Measurements from ENCODE around the gene XYLT1. TPM values are rescaled to one million over a fixed set of nuclear protein-coding genes. Genes with fewer than 3 reads are reported as not detected.
A peak's percentile ranks its signal among the peaks of the same experiment; 100 is the strongest.

The XYLT1 gene
- total and polyA plus RNA-seq, 10 of the 15 experiments (the other 5 are each of a cell fraction or from before 2014, with no cell fraction given): 0.88 to 14.8 (median 5.8) TPM

DNA sequence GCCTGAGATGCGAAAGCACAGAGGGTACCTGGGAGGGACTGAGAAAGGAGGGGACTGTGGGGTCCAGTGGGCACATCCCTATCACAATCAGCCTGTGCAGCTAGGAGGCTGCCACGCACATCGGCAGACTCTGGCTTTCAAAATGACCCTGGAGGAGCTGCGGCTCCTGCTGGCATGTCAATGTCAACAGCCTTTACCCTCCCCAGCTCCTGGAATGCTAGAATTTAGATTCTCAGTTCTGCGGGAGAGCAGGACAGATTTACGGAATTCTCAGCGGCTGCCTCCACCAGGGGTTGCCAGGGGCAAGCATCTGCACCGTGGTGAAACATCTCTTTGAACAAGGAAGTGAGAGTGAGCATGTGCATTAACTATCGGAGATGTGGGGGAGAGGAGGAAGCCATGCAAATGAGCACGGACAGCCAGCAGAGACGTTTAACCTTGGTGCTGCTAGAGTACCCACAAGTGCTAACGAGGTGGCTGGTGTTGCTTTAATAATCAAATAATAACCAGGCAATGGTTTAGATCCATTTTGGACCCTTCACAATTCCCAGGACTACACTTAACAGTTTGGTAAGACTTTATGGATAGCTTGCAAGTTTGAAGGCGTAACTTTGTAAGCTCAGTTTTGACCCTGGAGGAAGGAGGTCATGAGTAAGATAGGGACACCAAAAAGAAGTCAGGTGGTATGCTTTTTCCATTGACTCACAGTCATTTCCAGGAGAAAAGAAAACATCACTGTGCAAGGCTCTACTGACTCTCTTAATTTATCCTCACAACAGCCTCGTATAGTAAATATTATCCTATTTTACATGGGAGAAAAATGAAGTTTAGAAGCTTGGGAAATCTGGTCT is 54.1 kb downstream of the XYLT1 start:
- WGBS (ENCODE audit: insufficient coverage, insufficient replicate concordance, low lambda C conversion rate, missing lambda C conversion rate): under 1% methylated on average over 14 of the region's 14 CpGs
- in situ Hi-C loops (cut with MboI): loop anchor here (5.0 kb wide), 1 partner anchor 154 kb away; no protein-coding TSS in a partner anchor
- no peak for TF ChIP-seq EZH2 (IDR thresholded peaks at IDR 0.05; ENCODE audit: borderline replicate concordance, control insufficient read depth, low read depth, low read length)
- TF ChIP-seq NR2F1 (conservative IDR thresholded peaks at IDR 0.05): peak; percentile 92
- no peak for TF ChIP-seq POLR2AphosphoS2 (IDR thresholded peaks at IDR 0.05; ENCODE audit: low read depth, low read length)
- TF ChIP-seq RAD51 (IDR thresholded peaks at IDR 0.05): peak; percentile 76
- peak; percentile 78; the same call in 1 of the 2 replicates for TF ChIP-seq ASH2L (IDR thresholded peaks at IDR 0.05; ENCODE audit: borderline replicate concordance, low read depth)
- no peak for TF ChIP-seq NRF1 (conservative IDR thresholded peaks at IDR 0.05; ENCODE audit: low read depth, low read length)
- no peak for TF ChIP-seq MEF2A (IDR thresholded peaks at IDR 0.05; ENCODE audit: insufficient read depth, low read depth, low read length)
- TF ChIP-seq NFXL1 (IDR thresholded peaks at IDR 0.05; ENCODE audit: borderline replicate concordance): no peak
- TF ChIP-seq JUNB (IDR thresholded peaks at IDR 0.05): no peak
- TF ChIP-seq CHD1 (IDR thresholded peaks at IDR 0.05; ENCODE audit: low read depth, low read length): no peak
- peak; percentile 58; the same call in 1 of the 2 replicates for TF ChIP-seq ZBED1 (IDR thresholded peaks at IDR 0.05; ENCODE audit: borderline replicate concordance)
- no peak for TF ChIP-seq FOS (IDR thresholded peaks at IDR 0.05; ENCODE audit: borderline replicate concordance, extremely low read depth, insufficient read length)
- peak; percentile 99 for TF ChIP-seq POU2F2 (IDR thresholded peaks at IDR 0.05; ENCODE audit: borderline replicate concordance, low read depth, low read length)
- TF ChIP-seq HSF1 (IDR thresholded peaks at IDR 0.05; ENCODE audit: low read depth, low read length): no peak
- no peak; the same call in 1 of the 2 replicates for TF ChIP-seq PML (IDR thresholded peaks at IDR 0.05; ENCODE audit: low read length)
- TF ChIP-seq RELB (IDR thresholded peaks at IDR 0.05; ENCODE audit: low read depth): peak; percentile 56; the same call in 1 of the 2 replicates
- no peak for TF ChIP-seq NFYB (IDR thresholded peaks at IDR 0.05; ENCODE audit: insufficient read depth, low read depth, low read length)
- TF ChIP-seq ATF3 (IDR thresholded peaks at IDR 0.05; ENCODE audit: borderline replicate concordance, extremely low read depth, low read depth, low read length): no peak
- TF ChIP-seq FOXK2 (IDR thresholded peaks at IDR 0.05): no peak
- TF ChIP-seq ZNF217 (IDR thresholded peaks at IDR 0.05): no peak

More for the DNA sequence above, 54.1 kb downstream of the XYLT1 start:
- Histone ChIP-seq H3K4me3 (peak overlapping the region; percentile 34; the same call in 1 of the 2 replicates), H3K4me2 (ENCODE audit: control insufficient read depth, insufficient read depth) (peak overlapping the region; percentile 96), H3K27me3 (replicated peaks in 1 of 2; ENCODE audit: control insufficient read depth in 2 of 2, insufficient read depth in 2 of 2, low read length in 1 of 2) (no peaks in the 10 kb centered on the region), H3K79me2 (ENCODE audit: control insufficient read depth, insufficient read depth, low read length) (no peaks in the 10 kb centered on the region), H2AFZ (ENCODE audit: control insufficient read depth, low read depth, low read length) (peak overlapping the region; percentile 81), H3K4me1 (ENCODE audit: control insufficient read depth, insufficient read depth, low read length) (peaks cover 51% of the 10 kb centered on the region), H3K27ac (ENCODE audit: control insufficient read depth, insufficient read depth) (peak overlapping the region; percentile 90), H3K36me3 (ENCODE audit: control insufficient read depth in 2 of 2, insufficient read depth in 2 of 2, low read length in 1 of 2) (no peaks in the 10 kb centered on the region), H3K9me3 (replicated peaks; ENCODE audit: control insufficient read depth, insufficient read depth, low read length) (peaks cover 4% of the 10 kb centered on the region; the same call in 2 of the 3 replicates), H4K20me1 (ENCODE audit: control insufficient read depth, insufficient read depth) (no peaks in the 10 kb centered on the region), H3K9ac (ENCODE audit: control insufficient read depth, insufficient read depth, low read length) (peak overlapping the region; percentile 72)
- DNase-seq (ENCODE audit: low read depth, low spot score): peak; percentile 89
- intact Hi-C loops (cut with micrococcal nuclease; ENCODE audit: unreplicated experiment): loop anchor here (2.0 kb wide), 1 partner anchor 52 kb away; no protein-coding TSS in a partner anchor
- ChIA-PET SMC1A (ENCODE audit: uncharacterized antibody, unreplicated experiment) (interaction anchor here (0.6 to 7.3 kb wide), 35 partner anchors 8 to 346 kb away, joined by 3 to 110 read pairs (median 6); no protein-coding TSS in a partner anchor), RAD21 (ENCODE audit: unreplicated experiment) (interaction anchor here (0.6 to 4.7 kb wide), 30 partner anchors 9 to 555 kb away, joined by 3 to 111 read pairs (median 5); no protein-coding TSS in a partner anchor), POLR2A (interaction anchor here (0.5 to 4.1 kb wide), 16 partner anchors 8 to 437 kb away, joined by 3 to 25 read pairs (median 4); no protein-coding TSS in a partner anchor), CTCF (interaction anchor here (0.5 to 3.7 kb wide), 35 partner anchors 8 to 557 kb away, joined by 3 to 67 read pairs (median 5); no protein-coding TSS in a partner anchor)
- BruUV-seq (replicated peaks): TSS peak; percentile 77
- ATAC-seq: peak; percentile 95
- FAIRE-seq: peak; percentile 97

Data from GM12878 (cell line).